HG02798 (cell line): ENCODE results near the gene LSR.

Experiments
- ATAC-seq: cut with Tn5 transposase; IDR thresholded peaks from one replicate; pipeline ENCODE4 v1.9.1; 2021; ENCODE audit warnings: mild to moderate bottlenecking; ENCODE audit not compliant: unreplicated experiment, poor library complexity

LSR gene

GRCh38 chr19:35315883-35316282 is 67.1 kb downstream of the LSR start:
- ATAC-seq: no peak

- no peak for ATAC-seq
These were observed 67.8 kb downstream of the LSR start for GRCh38 chr19:35316560-35316959.
